WI38 (cell line): ENCODE measurements around the gene IDI1.

Experiments used
- H3K4me3 ChIP-seq: 2 replicates; pipeline ENCODE4 v1.5.1; 2011; ENCODE audit warnings: low read depth, mild to moderate bottlenecking, control low read depth, low read length
- CTCF ChIP-seq: IDR thresholded peaks from 2 replicates; pipeline ENCODE4 v1.5.1; 2012; ENCODE audit warnings: low read depth, mild to moderate bottlenecking, control low read depth, low read length

IDI1 gene

GRCh38 chr10:1061930-1062774 is 13.2 kb upstream of the IDI1 start:
- TF ChIP-seq CTCF: no peak
- H3K4me3 ChIP-seq: no peak overlapping the region

GRCh38 chr10:1059902-1060301 is 11.0 kb upstream of the IDI1 start:
- no peak overlapping the region for H3K4me3 ChIP-seq
- no peak for TF ChIP-seq CTCF

GRCh38 chr10:1058017-1058416 is 9.1 kb upstream of the IDI1 start:
- TF ChIP-seq CTCF: no peak
- no peak overlapping the region for H3K4me3 ChIP-seq

GRCh38 chr10:1057106-1057657 is 8.3 kb upstream of the IDI1 start:
- peak overlapping the region; percentile 96 for H3K4me3 ChIP-seq
- no peak for TF ChIP-seq CTCF

GRCh38 chr10:1056326-1057105 is 7.6 kb upstream of the IDI1 start, which contains the start of gene WDR37:
WDR37 (plus strand) TSS chr10:1056385; CDS start chr10:1072156, 15,771 bp downstream.
- peak within 1 kb of the TSS; percentile 96 for H3K4me3 ChIP-seq
- no peak for TF ChIP-seq CTCF

- TF ChIP-seq CTCF: no peak
- H3K4me3 ChIP-seq: no peak overlapping the region; the same call in 1 of the 2 replicates
Measured at GRCh38 chr10:1054684-1055083, 5.8 kb upstream of the IDI1 start.
